ENCODE measurements around the gene LAMTOR2.
"Not testable (repeated sequence)": the region's sequence is repeated elsewhere in the genome, so short reads cannot be mapped to it uniquely, and the experiment has no call there.

LAMTOR2 gene

GRCh38 chr1:156065212-156065611, 10.6 kb downstream of the LAMTOR2 start:
- H3K4me3 ChIP-seq (ENCODE audit: low read depth, low read length), result no peak overlapping the region
- ChIA-PET POLR2A (interaction anchor here (0.6 kb wide), 1 partner anchor 37 kb away, joined by 5 read pairs; no protein-coding TSS in a partner anchor), CTCF (interaction anchor here (0.6 to 4.1 kb wide), 22 partner anchors 8 to 160 kb away, joined by 3 to 29 read pairs (median 4); partner anchors contain the start of genes LAMTOR2 and SLC25A44)
- TF ChIP-seq CTCF (IDR thresholded peaks at IDR 0.05; ENCODE audit: insufficient read depth, low read length, missing control alignments), result no peak
- no peak for DNase-seq (ENCODE audit: low read depth, low spot score)

GRCh38 chr1:156065871-156066270, 11.3 kb downstream of the LAMTOR2 start:
- TF ChIP-seq CTCF (IDR thresholded peaks at IDR 0.05; ENCODE audit: insufficient read depth, low read length, missing control alignments), result no peak
- ChIA-PET POLR2A (interaction anchor here (0.6 kb wide), 1 partner anchor 36 kb away, joined by 5 read pairs; no protein-coding TSS in a partner anchor), CTCF (interaction anchor here (0.6 to 4.1 kb wide), 32 partner anchors 9 to 168 kb away, joined by 3 to 29 read pairs (median 4); partner anchors contain the start of genes KHDC4 and LAMTOR2)
- H3K4me3 ChIP-seq (ENCODE audit: low read depth, low read length), result no peak overlapping the region
- no peak for DNase-seq (ENCODE audit: low read depth, low spot score)

DNA sequence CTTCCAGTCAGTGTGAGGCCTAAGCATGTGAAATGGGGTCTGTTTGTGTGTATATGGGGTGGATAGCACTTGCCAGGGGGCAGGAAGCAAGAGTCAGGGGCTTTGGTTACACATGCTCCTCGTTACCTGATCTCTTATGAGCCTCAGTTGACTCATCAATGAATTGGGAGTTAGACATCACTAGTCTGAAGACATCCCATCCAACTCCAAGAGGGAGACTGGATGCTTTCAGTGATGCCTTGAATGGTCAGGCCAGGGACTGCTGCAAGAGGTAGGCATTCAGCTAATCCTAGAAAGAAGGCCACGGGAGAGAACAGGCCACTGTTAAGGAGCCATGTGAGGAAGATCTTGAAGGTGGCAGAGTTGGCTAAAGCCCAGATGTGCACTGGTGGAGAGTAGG, 12.7 kb downstream of the LAMTOR2 start:
- CTCF ChIA-PET, result interaction anchor here (0.9 to 4.1 kb wide), 19 partner anchors 8 to 166 kb away, joined by 3 to 29 read pairs (median 5); partner anchors contain the start of gene UBQLN4
- no peak overlapping the region for H3K4me3 ChIP-seq (ENCODE audit: low read depth, low read length)
- POLR2A ChIA-PET, result no interaction called here
- no peak for DNase-seq (ENCODE audit: low read depth, low spot score)
- TF ChIP-seq CTCF (IDR thresholded peaks at IDR 0.05; ENCODE audit: insufficient read depth, low read length, missing control alignments), result no peak

DNA sequence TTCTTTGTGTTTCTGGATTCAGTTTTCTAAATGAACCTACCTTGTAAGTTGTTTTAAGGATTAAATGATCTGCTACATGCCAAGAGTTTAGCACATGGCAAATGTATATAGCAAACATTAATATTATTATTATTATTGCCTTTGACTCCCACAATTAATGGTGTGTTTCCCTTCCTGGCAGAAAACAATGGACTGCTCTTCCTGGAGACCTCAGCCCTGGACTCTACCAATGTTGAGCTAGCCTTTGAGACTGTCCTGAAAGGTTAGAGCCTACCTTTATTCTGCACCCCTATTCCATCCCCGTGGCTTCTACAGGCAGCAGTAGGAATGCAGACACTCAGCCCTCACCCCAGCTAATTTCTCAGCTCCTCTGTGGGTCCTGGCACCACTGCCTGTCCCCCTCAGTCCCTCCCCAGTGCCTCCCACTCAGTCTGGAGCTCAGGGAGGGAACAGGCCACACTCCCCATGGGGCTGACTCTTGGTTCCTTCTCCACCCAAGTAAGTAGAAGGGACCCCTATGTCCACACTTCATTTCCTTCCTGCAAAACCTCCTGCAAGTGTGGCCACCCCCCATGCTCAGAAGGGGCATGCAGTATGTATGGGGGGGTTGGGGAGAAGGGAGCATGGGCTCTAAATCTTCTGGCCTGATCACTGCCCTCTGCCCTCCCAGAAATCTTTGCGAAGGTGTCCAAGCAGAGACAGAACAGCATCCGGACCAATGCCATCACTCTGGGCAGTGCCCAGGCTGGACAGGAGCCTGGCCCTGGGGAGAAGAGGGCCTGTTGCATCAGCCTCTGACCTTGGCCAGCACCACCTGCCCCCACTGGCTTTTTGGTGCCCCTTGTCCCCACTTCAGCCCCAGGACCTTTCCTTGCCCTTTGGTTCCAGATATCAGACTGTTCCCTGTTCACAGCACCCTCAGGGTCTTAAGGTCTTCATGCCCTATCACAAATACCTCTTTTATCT, 15.2 kb downstream of the LAMTOR2 start:
- DNase-seq (ENCODE audit: low read depth, low spot score), result no peak
- ChIA-PET POLR2A (no interaction called here), CTCF (no interaction called here)
- no peak for TF ChIP-seq CTCF (IDR thresholded peaks at IDR 0.05; ENCODE audit: insufficient read depth, low read length, missing control alignments)
- H3K4me3 ChIP-seq (ENCODE audit: low read depth, low read length), result no peak overlapping the region

DNA sequence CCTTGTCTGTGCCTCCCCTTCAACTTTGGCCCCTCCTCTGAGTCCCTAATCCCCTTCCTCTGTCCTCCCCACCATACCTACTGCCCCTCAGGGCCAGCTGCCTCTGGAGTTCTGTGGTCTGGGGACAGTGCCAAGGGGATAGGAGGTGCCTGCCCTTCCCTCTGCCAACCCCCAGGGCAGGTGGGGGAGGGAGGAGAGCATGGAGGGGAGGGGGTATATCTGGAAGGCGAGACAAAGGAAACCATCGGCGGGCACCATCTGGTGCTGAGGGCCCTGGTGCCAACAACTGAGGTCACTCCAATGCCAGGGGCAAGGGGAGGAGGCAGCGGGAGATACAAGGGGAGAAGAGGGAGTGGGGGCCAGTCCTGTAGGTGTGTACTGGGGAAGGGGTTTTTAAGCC, 16.0 kb downstream of the LAMTOR2 start:
- no peak for DNase-seq (ENCODE audit: low read depth, low spot score)
- POLR2A ChIA-PET, result no interaction called here
- CTCF ChIA-PET, result no interaction called here
- no peak overlapping the region for H3K4me3 ChIP-seq (ENCODE audit: low read depth, low read length)
- TF ChIP-seq CTCF (IDR thresholded peaks at IDR 0.05; ENCODE audit: insufficient read depth, low read length, missing control alignments), result no peak

GRCh38 chr1:156071332-156071816, 16.8 kb downstream of the LAMTOR2 start:
- CTCF ChIA-PET; DNase-seq (ENCODE audit: low read depth, low spot score); H3K4me3 ChIP-seq (ENCODE audit: low read depth, low read length); POLR2A ChIA-PET: not testable (repeated sequence)

All from AG04449 (cell line).